Measurements from ENCODE around the gene FAM216B. TPM values are rescaled to one million over a fixed set of nuclear protein-coding genes. Genes with fewer than 3 reads are reported as not detected.

FAM216B gene
- not detected in 2 replicates for total RNA-seq (2021)
- Bru-seq, nascent RNA = not detected
- not detected for BruChase-seq, experiment 1, labeled RNA remaining after a 2-hour chase
- BruChase-seq, experiment 2, labeled RNA remaining after a 6-hour chase = not detected
- long read RNA-seq = 0 reads

DNA sequence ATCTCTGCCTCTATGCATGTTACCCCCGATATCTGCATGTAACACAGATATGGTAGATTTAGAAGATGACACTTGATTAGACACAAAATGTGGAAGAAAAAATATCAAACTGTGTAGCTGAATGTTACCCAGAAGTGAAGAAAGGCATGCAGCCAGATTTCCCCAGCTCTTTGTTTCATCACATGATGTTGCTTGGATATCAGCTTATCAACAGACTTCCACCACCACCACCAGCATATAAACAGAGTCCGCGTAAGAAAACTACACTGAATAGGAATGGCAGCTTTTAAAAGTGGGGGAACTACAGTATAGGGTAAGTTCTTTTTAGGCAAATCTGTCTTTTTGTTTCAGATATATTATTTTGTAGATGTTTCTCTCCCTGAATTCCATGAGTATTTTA is at the start of gene FAM216B:
Gene FAM216B (plus strand): TSS at position 233 of the 400 bp plus-strand sequence. CDS start 2,484 bp downstream, outside the sequence.
- TF ChIP-seq EZH2 (IDR thresholded peaks at IDR 0.05; ENCODE audit: borderline replicate concordance, low read depth, low read length, poor library complexity, severe bottlenecking) = no peak
- TF ChIP-seq, protein P1, sequence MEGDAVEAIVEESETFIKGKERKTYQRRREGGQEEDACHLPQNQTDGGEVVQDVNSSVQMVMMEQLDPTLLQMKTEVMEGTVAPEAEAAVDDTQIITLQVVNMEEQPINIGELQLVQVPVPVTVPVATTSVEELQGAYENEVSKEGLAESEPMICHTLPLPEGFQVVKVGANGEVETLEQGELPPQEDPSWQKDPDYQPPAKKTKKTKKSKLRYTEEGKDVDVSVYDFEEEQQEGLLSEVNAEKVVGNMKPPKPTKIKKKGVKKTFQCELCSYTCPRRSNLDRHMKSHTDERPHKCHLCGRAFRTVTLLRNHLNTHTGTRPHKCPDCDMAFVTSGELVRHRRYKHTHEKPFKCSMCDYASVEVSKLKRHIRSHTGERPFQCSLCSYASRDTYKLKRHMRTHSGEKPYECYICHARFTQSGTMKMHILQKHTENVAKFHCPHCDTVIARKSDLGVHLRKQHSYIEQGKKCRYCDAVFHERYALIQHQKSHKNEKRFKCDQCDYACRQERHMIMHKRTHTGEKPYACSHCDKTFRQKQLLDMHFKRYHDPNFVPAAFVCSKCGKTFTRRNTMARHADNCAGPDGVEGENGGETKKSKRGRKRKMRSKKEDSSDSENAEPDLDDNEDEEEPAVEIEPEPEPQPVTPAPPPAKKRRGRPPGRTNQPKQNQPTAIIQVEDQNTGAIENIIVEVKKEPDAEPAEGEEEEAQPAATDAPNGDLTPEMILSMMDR (conservative IDR thresholded peaks at IDR 0.05; ENCODE audit: low read depth, low read length) = no peak
- Histone ChIP-seq H3K4me3 (ENCODE audit: low read depth, low read length, poor library complexity, severe bottlenecking) (no peak within 1 kb of the TSS), H3K27ac (ENCODE audit: low read depth, low read length, poor library complexity, severe bottlenecking) (no peak within 1 kb of the TSS), H3K27me3 (replicated peaks; ENCODE audit: insufficient read depth, low read depth, low read length, poor library complexity) (no peaks in the 10 kb centered on the region), H3K36me3 (ENCODE audit: insufficient read depth, low read length, poor library complexity, severe bottlenecking) (no peaks in the 10 kb centered on the region), H3K4me1 (ENCODE audit: insufficient read depth, low read length, poor library complexity, severe bottlenecking) (no peaks in the 10 kb centered on the region), H3K9me3 (ENCODE audit: low read depth, low read length, poor library complexity, severe bottlenecking) (no peaks in the 10 kb centered on the region)
- ChIA-PET POLR2A (ENCODE audit: low non-redundant PET) (no interaction called here), CTCF (no interaction called here)
- no TSS peak for BruUV-seq (replicated peaks)
- DNase-seq (ENCODE audit: low spot score) = no peak
- intact Hi-C loops (cut with micrococcal nuclease; ENCODE audit: unreplicated experiment) = no loop called here

GRCh38 chr13:42732073-42732472 is 49.3 kb upstream of the FAM216B start:
- H3K4me3 ChIP-seq (ENCODE audit: low read depth, low read length, poor library complexity, severe bottlenecking) = no peak overlapping the region
- no peaks in the 10 kb centered on the region for H3K9me3 ChIP-seq (ENCODE audit: low read depth, low read length, poor library complexity, severe bottlenecking)
- no peaks in the 10 kb centered on the region for H3K36me3 ChIP-seq (ENCODE audit: insufficient read depth, low read length, poor library complexity, severe bottlenecking)
- no peaks in the 10 kb centered on the region for H3K27me3 ChIP-seq (replicated peaks; ENCODE audit: insufficient read depth, low read depth, low read length, poor library complexity)
- ChIA-PET CTCF (no interaction called here), POLR2A (ENCODE audit: low non-redundant PET) (no interaction called here)
- TF ChIP-seq, protein P1 (conservative IDR thresholded peaks at IDR 0.05; ENCODE audit: low read depth, low read length) = no peak
- TF ChIP-seq EZH2 (IDR thresholded peaks at IDR 0.05; ENCODE audit: borderline replicate concordance, low read depth, low read length, poor library complexity, severe bottlenecking) = no peak
- intact Hi-C loops (cut with micrococcal nuclease; ENCODE audit: unreplicated experiment) = no loop called here
- H3K4me1 ChIP-seq (ENCODE audit: insufficient read depth, low read length, poor library complexity, severe bottlenecking) = no peaks in the 10 kb centered on the region
- no peak overlapping the region for H3K27ac ChIP-seq (ENCODE audit: low read depth, low read length, poor library complexity, severe bottlenecking)
- DNase-seq (ENCODE audit: low spot score) = no peak
- no TSS peak for BruUV-seq (replicated peaks)

DNA sequence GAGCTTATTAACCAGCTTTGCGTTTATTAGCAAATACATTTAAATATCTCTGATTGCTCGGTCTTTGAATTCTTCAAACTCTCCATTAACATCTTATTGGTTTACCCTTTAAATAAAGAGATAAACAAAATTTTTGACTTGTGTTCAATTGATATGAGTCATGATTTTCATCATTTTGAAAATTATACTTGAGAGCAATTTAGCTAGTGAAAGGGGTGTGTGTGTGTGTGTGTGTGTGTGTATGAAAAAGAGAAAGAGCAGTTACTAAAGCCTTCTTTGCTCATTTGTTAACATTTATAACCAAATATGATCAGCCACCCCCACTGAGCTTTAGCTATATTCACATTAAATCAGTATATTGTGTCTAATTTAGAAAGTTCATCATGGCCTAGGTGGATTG is 48.3 kb upstream of the FAM216B start:
- POLR2A ChIA-PET (ENCODE audit: low non-redundant PET) = no interaction called here

More for the DNA sequence above, 48.3 kb upstream of the FAM216B start:
- intact Hi-C loops (cut with micrococcal nuclease; ENCODE audit: unreplicated experiment) = no loop called here
- H3K27me3 ChIP-seq (replicated peaks; ENCODE audit: insufficient read depth, low read depth, low read length, poor library complexity) = no peaks in the 10 kb centered on the region
- CTCF ChIA-PET = no interaction called here
- H3K4me1 ChIP-seq (ENCODE audit: insufficient read depth, low read length, poor library complexity, severe bottlenecking) = no peaks in the 10 kb centered on the region
- TF ChIP-seq, protein P1 (conservative IDR thresholded peaks at IDR 0.05; ENCODE audit: low read depth, low read length) = no peak
- no peak for TF ChIP-seq EZH2 (IDR thresholded peaks at IDR 0.05; ENCODE audit: borderline replicate concordance, low read depth, low read length, poor library complexity, severe bottlenecking)
- H3K27ac ChIP-seq (ENCODE audit: low read depth, low read length, poor library complexity, severe bottlenecking) = no peak overlapping the region
- BruUV-seq (replicated peaks) = no TSS peak
- H3K4me3 ChIP-seq (ENCODE audit: low read depth, low read length, poor library complexity, severe bottlenecking) = no peak overlapping the region
- H3K9me3 ChIP-seq (ENCODE audit: low read depth, low read length, poor library complexity, severe bottlenecking) = no peaks in the 10 kb centered on the region
- no peaks in the 10 kb centered on the region for H3K36me3 ChIP-seq (ENCODE audit: insufficient read depth, low read length, poor library complexity, severe bottlenecking)
- no peak for DNase-seq (ENCODE audit: low spot score)
